Right atrium auricular region (tissue), 2 donors: Measurements from ENCODE around the gene CTSF. TPM values are rescaled to one million over a fixed set of nuclear protein-coding genes. Genes with fewer than 3 reads are reported as not detected.

Source experiments
- DNase-seq: peaks from one replicate; pipeline ENCODE4 v3.0.0-alpha.2; 2019; ENCODE audit warnings: low spot score
- H3K27ac ChIP-seq, 2 donors: fragments of 200-600 bp; sonication (generic); 1 replicate in 1 of 2; 2 replicates in 1 of 2; pipeline ENCODE4 v1.5.1; 2016 to 2019
- H3K27me3 ChIP-seq, 2 donors: fragments of 200-600 bp; sonication (generic); one replicate each; pipeline versions ENCODE4 v1.5.1 to v1.6.0; 2017 to 2019
- H3K36me3 ChIP-seq: fragments of 200-600 bp; sonication (generic); one replicate; pipeline ENCODE4 v1.5.1; 2016
- H3K4me1 ChIP-seq, 2 donors: fragments of 200-600 bp; sonication (generic); one replicate each; pipeline versions ENCODE4 v1.5.1 to v1.6.0; 2017 to 2019
- H3K4me3 ChIP-seq, 2 donors: fragments of 200-600 bp; sonication (generic); 1 replicate in 1 of 2; 2 replicates in 1 of 2; pipeline ENCODE4 v1.5.1; 2017 to 2019; ENCODE audit warnings: mild to moderate bottlenecking in 1 of 2, moderate library complexity in 1 of 2
- H3K9me3 ChIP-seq, 2 donors: fragments of 200-600 bp; sonication (generic); one replicate each; pipeline ENCODE4 v1.5.1; 2019
- CTCF ChIP-seq, 2 donors: fragments of 200-600 bp; sonication (generic); IDR thresholded peaks; one replicate each; pipeline ENCODE4 v1.5.1; 2019; ENCODE audit warnings: antibody characterized with exemption in 2 of 2
- total RNA-seq, 2 donors: library from RNA; depleted of rRNA; stranded (reverse); fragments of >200 nt; gene quantifications; one replicate each; pipeline ENCODE4 v1.1.0, GENCODE V29; 2016

The CTSF gene
- total RNA-seq, 2 donors from 2014 or later = 79.1 to 124 TPM

- Histone ChIP-seq H3K27ac (no peak overlapping the region), H3K9me3 (no peaks in the 10 kb centered on the region), H3K36me3 (peaks cover 11% of the 10 kb centered on the region), H3K4me3 (no peak overlapping the region), H3K4me1 (no peaks in the 10 kb centered on the region), H3K27me3 (no peaks in the 10 kb centered on the region)
- TF ChIP-seq CTCF (IDR thresholded peaks at IDR 0.05) = no peak
- no peak for DNase-seq
These were observed 36.6 kb downstream of the CTSF start for GRCh38 chr11:66531841-66532240.

DNA sequence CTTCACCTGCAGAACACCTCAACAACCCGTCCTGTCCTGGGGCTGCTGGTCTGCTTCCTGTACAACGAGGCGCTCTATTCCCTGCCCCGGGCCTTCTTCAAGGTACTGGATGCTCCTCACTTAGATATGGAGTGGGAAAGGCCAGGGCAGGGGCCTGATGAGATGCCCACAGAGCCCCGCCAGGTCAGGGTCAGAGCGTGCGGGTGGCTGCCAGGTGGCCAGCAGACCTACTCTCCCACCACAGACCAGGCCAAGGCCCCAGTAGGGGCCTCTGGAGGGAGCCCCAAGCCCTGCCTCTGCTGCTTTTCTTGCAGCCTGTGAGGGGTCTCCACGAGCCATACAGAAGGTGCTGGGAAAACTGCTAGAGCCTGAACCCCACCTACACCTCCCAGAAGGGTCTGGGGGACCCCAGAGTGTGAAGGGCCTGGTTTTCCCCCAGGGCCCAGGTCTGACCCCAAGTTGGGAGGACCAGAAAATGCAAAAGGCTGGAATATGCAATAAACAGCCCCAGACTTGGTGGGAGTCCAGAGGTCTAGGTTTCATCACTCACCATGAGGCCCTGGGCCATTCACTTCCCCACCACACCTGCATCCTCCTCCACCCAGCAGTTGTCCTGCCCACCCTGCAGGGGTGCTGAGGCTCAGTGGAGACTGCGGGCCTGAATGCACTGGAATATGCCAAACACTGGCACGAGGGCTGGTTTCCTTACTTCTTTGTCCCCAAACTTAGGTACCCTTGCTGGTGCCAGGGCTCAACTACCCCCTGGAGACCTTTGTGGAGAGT is 37.3 kb downstream of the CTSF start:
- DNase-seq = no peak
- peaks cover 11% of the 10 kb centered on the region for H3K36me3 ChIP-seq
- H3K27me3 ChIP-seq = no peaks in the 10 kb centered on the region
- no peak overlapping the region for H3K27ac ChIP-seq
- TF ChIP-seq CTCF (IDR thresholded peaks at IDR 0.05) = no peak
- no peaks in the 10 kb centered on the region for H3K9me3 ChIP-seq
- no peak overlapping the region for H3K4me3 ChIP-seq
- no peaks in the 10 kb centered on the region for H3K4me1 ChIP-seq

- DNase-seq = no peak
- peaks cover 0 to 4% of the 10 kb centered on the region in 2 donors for H3K4me1 ChIP-seq
- H3K4me3 ChIP-seq = no peak overlapping the region
- H3K27me3 ChIP-seq = no peaks in the 10 kb centered on the region
- H3K36me3 ChIP-seq = peaks cover 11% of the 10 kb centered on the region
- H3K27ac ChIP-seq = no peak overlapping the region
- no peaks in the 10 kb centered on the region for H3K9me3 ChIP-seq
- TF ChIP-seq CTCF (IDR thresholded peaks at IDR 0.05) = no peak
These were observed 38.8 kb downstream of the CTSF start for GRCh38 chr11:66529655-66530054.

DNA sequence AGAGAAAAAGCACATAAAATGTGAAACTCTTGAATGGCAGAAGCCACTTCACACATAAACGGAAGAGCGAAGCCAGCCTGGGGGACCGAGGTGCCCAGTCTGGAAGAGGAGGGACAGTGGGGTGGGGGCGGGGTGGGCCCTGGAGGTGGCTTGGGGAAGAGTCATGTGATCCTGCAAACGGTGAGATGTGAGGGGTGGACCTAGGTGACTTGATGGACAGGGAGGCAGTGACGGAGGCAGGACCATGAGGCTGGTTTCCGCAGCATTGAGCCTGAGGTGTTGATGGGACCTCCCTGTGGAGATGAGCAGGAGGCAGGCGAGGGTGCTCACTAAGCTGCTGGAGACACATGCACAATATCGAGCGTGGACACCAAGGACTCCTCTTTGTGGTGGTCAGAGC is 39.3 kb downstream of the CTSF start:
- Histone ChIP-seq H3K27me3 (no peaks in the 10 kb centered on the region), H3K27ac (no peak overlapping the region), H3K4me1 (peaks cover 0 to 4% of the 10 kb centered on the region in 2 donors), H3K4me3 (no peak overlapping the region), H3K9me3 (no peaks in the 10 kb centered on the region), H3K36me3 (peaks cover 11% of the 10 kb centered on the region)
- no peak for TF ChIP-seq CTCF (IDR thresholded peaks at IDR 0.05)
- no peak for DNase-seq

- TF ChIP-seq CTCF (IDR thresholded peaks at IDR 0.05) = no peak
- H3K36me3 ChIP-seq = peaks cover 34% of the 10 kb centered on the region
- H3K4me3 ChIP-seq = no peak overlapping the region
- H3K9me3 ChIP-seq = no peaks in the 10 kb centered on the region
- DNase-seq = no peak
- peak overlapping the region; percentile 43 to 70 for H3K27ac ChIP-seq
- H3K27me3 ChIP-seq = no peaks in the 10 kb centered on the region
- peaks cover 0 to 7% of the 10 kb centered on the region in 2 donors for H3K4me1 ChIP-seq
These were observed 43.9 kb downstream of the CTSF start for GRCh38 chr11:66524304-66525040.
